CD4-positive, alpha-beta T cell treated with Interleukin-12 subunit alpha and Interleukin-12 subunit beta, for 1 hour (primary cell): ENCODE measurements around the gene AP3S1.
A peak's percentile ranks its signal among the peaks of the same experiment; 100 is the strongest.
"Not testable (repeated sequence)": the region's sequence is repeated elsewhere in the genome, so short reads cannot be mapped to it uniquely, and the experiment has no call there.

ENCODE experiments used
- DNase-seq: peaks from one replicate; pipeline ENCODE4 v3.0.0-alpha.2; 2020

The AP3S1 gene

DNA sequence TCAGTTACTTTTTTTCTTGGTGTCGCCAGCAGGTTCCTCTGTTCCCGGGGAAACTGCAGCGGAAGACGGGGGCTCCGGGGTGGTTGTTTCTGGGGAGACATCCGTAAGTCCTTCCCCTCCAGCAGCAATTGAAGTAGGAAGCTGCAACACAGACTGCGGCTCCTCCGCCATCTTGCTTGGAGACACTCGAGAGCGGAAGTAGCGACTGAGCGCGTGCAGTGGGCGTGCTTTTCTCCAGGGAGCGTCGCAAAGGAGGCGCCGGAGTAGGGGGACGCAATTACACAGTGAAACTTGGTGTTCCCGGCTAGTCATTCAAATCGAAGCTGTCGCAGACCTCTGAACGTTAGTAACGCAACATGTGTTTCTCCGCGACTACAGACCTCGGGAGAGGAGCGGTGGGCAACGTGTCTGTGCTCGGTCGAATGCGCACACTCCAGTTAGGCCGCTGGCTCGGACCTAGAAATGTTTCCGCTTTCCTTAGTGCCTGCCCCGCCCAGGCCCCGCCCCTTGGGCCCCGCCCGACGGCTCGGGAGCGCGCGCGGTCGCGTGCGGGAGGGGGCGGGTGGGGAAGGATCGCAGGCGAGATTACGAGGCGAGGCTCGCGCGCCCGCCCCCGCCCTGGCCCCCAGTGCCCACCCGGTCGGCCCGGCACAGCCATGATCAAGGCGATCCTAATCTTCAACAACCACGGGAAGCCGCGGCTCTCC lies at the start of gene AP3S1, which contains the start of gene ATG12:
Gene AP3S1, plus strand, starts transcription at position 554 of the 707 bp plus-strand sequence. Its CDS starts 103 bp downstream, at position 657.
Gene ATG12, minus strand, starts transcription at position 184 of the 707 bp plus-strand sequence. Its CDS starts 13 bp downstream, at position 171.
- peak; percentile 90 for DNase-seq

DNA sequence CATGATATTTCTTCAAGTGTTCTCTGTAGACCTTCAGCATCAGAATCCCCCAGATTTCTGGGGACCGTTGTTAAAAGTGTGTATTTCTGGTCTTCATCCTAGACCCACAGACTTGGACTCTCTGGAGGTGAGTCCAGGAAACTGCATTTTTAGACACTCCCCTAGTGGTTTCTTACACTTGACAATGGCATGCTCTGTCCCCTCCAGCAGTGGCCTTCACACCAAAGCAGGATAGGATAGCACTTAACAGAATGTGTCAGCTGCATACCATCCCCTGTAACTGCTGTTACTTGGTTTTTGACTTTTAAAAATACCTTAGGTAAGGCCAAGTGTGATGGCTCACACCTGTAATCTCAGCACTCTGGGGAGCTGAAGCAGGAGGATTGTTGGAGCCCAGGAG lies 46.0 kb upstream of the AP3S1 start:
- DNase-seq, result no peak

DNA sequence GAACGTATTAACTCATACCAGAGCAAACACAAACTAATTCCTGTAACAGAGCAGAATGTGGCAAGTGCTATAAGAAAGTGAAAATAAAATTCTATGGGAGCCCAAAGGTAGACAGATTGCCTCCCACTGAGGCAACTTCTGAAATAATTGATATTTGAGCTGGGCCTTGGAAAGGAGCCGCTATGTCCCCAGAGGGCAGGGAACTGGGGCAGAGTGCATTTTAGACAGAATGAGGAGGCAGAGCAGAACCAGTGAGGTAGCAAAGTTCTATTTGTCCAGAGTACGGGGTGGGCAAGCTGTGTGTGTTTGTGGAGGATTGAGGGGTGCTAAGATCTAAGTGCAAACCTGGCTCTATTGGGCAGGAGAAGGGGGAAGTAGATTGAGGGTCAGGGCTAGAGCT lies 45.1 kb upstream of the AP3S1 start:
- DNase-seq, result no peak

DNA sequence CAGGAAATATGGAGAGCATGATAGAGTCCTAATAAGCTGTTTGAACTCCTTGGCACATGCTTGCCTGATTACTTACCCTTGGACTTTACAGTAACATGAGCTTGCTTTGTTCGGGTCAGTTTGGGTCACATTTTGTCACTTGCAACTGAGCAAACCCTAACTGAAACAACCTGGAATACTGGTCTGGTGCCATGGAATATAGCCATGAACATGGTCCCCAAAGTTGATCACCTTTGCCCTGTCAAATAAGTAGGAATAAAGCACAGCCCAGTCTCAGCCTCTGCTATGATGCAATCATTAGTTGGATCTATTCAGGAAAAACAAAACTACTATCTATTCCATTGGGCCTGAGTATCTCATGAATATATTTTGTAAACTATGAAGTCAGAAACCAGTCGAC lies 43.5 kb upstream of the AP3S1 start:
- no peak for DNase-seq

DNA sequence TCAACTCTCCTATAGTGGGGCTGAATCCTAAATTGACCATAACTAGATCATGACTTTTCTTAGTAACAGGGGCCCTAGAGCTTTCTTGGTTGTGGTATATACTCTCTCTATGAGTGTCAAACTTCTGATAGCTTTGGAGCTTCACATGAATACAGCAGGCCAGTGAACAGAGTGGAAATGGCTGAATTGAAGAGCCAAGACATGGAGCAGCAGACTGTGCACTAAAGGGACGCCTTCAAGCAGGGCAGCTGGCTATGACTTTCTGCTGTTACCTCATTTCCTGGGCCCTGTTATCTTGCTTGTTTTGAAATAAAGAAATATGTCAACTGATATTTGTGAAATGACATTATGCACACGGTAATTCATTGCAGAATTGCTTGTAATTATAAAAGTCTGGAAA lies 41.6 kb upstream of the AP3S1 start:
- DNase-seq, result no peak

DNA sequence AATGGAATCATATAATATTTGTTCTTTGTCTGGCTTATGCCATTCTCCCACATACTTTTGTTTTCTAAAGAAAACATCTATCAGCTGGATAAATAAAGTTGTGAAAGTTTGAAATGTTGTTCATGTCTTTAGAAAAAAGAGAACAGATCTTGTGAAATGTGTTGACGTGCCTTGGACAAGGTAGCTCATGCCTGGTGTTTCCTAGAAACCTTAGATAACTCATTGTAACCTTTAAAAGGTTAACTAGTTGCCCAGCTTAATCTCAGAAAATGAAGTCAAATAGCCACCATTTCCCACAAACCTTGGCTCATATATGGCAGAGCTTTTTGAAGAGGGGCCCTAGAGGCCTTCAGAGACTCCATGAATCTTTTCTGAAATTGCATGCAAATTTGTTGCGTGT lies 40.6 kb upstream of the AP3S1 start:
- no peak for DNase-seq

DNA sequence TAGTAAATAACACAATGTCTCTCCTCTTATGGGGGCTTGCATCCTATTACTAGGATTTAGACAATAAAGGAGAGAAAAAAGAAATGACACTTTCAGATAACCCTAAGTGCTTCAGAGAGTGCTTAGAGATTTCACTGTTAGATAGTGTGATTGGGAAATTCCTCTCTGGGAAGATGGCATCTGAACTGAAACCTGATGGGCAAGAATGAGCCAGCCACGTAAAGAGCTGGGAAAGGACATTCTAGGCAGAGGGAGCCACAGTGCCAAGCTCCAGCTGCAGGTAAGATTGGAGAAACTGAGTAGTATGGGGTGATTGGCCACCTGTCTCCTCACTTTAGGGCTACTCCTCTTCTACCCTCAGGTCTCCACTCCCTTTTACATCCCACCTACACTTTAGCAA lies 39.8 kb upstream of the AP3S1 start:
- no peak for DNase-seq

DNA sequence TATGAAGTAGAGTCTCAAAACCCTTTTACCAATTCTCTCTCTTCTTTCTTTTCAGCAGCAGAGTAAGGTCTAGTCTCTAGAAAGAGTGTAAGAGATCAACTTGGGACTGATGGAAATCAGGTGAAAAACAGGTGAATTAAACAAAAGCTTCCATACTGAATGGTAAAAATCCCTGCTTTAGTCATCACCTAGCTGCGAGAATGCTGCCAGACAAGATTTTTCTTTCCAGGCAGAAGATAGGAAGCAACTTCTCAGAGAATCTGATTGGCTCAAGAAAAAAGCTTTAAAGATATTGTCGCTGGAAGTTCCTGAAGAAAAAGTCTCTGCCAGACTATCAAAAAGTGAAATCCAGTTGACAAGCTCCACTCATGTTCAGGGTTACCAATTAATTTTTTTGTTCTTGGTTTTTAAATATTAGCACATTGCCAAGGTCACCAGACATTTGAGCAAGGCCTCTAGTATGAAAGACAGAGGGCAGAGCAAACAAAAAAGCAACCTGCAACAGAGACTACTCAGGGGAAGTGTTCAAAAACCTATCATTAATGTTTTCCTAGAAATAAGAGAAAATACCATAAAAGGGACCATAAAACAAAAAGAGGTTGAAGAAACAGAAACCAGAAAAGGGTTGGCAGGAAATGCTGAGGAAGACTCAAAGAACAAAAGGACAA lies 34.6 kb upstream of the AP3S1 start:
- DNase-seq, result no peak

DNA sequence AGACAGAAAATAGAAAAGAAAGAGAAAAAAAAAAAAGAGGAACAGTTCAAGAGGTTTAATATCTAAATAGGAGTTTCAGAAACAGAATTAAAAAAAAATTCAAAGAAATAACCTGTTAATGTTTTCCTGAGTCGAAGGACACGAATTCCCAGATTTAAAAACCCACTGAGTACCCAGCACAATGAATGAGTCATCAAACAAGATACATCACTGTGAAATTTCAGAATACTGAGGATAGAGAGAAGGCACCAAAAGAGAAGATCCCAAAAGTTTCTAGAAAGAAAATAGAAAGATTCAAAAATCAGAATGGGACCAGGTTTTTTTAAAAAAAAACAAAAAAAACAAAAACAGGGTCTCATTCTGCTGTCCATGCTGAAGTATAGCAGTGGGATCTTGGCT lies 34.1 kb upstream of the AP3S1 start:
- no peak for DNase-seq

DNA sequence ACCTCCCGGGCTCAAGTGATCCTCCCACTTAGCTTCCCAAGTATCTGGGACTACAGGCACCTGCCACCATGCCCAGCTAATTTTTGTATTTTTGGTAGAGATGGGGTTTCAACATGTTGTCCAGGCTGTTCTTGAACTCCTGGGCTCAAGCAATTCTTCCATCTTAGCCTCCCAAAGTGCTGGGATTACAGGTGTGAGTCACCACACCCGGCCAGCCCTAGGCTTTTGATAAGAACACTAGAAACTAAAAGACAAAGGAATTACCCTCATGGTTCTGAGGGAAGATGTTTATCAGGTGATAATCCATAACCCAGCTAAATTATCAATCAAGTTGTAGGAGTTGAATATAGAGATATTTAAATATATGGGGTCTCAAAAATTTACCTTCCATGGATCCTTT lies 33.7 kb upstream of the AP3S1 start:
- DNase-seq, result not testable (repeated sequence)

DNA sequence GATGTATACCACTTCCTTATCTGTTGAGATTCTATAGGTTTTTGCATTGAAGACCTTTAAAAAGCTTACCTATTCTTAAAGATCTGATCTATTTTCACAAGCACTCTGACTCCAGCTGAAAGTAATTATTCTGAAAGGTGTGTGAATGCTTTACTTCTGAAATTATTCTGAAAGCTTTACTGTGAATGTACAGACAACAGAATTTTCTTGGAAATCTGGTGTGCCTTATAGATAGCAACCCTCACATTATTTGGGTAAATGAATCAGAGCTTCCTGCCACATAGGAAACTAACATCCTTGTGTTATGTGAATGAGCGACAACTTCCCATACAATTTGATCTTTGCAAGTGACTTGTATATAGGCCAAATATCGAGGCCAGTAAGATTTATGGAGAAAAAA lies 31.8 kb upstream of the AP3S1 start:
- DNase-seq, result no peak

DNA sequence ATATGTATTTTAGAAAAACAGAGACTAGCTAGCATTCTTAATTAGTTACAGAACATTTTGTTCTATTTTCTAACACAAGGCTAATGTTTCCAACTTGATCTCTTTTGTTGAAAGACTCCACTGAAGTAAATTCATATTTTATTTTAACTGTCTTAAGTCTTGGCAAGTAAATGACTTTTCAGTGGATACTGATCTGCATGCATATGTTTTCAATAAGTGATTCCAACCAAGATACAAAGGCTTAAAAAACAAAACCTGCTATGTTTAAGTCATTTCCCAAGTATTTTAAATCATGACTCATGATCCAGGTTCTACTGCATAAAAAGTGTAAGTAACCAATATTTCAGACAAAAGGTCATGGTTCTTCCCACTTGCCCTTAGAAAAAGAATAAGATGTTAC lies 31.0 kb upstream of the AP3S1 start:
- no peak for DNase-seq

DNA sequence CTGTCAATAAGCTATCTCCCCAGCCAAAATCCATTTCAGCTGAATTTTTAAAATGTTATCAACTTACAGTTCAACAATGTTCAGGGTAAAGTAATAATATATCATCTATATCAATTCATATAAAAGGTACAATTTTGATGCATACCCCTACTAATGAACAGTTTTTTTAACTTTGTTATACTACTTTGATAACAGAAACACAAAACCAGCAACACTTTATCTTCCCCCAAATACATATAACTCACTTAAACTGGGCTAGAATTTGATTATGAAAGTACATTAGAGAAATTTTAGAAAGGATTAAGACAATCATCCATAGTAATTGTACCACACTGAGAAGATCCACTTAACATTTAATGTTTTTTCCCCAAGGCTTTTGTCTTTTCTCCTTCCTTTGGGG lies 30.3 kb upstream of the AP3S1 start:
- DNase-seq, result no peak

DNA sequence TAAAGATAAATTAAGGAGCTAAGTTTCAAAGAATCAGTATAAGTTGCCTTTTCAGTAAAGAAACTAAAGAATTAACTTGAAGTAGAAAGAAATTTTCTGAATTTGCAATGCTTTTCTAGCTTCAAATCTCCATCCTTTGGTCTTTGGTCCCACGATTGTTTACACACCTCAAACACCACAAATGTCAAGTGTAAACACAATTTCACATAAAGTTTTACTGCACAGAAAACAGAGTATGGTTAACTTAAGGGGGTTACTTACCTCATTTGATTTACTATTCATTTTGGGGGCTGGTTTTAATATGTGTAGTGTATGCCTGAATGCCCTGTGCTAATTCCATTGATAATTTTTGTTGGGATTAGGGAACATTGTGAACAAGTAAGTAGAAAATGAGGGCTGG lies 29.4 kb upstream of the AP3S1 start:
- no peak for DNase-seq

DNA sequence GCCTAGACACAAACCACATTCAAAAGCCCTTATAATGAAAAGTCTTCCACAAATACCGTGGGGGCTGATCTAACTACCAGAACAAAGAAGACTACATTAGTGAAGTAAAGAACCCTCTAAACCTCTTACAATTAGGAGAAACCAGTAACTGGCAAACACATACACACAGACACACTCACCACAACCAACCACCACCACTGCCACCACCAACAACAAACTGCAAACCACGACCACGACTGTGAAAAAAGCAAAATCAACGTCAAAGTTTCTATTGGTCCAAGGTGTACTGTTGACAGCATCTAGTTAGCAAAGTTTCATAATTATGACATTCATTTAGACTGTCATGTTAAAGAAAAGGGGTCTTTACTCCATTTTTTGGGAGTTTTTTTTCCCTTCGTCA lies 28.0 kb upstream of the AP3S1 start:
- DNase-seq, result no peak

DNA sequence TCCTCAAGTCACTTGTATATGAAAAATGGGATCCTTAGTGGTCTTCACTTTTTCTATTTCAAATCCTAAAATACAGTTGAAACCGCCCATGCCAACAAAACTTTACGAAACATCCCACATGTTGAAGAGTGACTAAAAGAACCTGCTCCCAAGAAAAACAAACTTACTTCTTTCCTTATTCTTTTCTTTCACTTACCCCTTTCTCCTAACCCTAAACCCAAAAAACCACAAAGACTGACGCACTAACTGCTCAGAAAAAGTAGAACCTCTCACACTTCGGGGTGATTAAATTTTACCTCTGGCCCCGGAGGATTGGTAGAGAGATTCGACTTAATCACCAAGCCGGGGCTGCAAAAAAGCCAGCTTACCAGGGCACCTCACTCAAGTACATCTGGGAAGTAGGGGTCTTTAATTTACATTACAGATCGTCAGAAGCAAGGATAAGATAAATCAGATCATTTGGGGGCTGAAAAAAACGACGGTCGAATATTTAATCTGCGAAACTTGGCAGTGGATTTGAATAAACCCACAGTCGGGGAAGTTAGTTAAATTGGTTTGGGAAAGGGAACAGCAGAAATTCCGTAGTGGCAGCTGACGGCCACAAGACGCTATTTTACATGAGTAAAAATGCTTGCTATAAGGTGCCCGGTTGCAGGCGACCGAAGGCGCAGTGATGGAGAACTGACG lies 26.6 kb upstream of the AP3S1 start:
- DNase-seq, result no peak

DNA sequence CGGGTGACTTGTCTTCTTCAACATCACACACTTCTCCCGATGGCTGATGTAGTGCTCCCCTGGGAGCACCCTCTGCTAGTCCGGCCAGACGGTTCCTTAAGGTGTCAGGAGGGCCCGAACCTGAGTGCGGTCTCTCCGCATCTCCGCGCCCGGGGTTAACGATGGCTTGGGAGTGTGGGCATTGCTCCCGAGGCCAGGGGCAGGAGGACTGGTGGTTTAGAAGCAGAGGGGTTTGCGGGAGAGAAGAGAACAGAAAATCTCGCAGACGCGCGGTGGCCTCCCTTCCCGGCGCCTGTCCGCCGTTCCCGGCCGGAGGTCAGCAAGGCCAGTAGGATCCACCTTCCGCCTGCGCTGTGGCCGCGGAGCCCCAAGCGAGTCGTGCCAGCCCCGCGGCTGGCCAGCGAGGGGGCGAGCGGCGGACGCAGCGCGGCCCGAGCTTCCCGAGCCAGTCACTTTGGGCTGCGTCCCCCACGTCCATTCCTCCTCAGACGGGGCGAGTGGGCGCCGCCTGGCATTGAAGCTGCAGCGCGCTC lies 26.0 kb upstream of the AP3S1 start:
- no peak for DNase-seq

DNA sequence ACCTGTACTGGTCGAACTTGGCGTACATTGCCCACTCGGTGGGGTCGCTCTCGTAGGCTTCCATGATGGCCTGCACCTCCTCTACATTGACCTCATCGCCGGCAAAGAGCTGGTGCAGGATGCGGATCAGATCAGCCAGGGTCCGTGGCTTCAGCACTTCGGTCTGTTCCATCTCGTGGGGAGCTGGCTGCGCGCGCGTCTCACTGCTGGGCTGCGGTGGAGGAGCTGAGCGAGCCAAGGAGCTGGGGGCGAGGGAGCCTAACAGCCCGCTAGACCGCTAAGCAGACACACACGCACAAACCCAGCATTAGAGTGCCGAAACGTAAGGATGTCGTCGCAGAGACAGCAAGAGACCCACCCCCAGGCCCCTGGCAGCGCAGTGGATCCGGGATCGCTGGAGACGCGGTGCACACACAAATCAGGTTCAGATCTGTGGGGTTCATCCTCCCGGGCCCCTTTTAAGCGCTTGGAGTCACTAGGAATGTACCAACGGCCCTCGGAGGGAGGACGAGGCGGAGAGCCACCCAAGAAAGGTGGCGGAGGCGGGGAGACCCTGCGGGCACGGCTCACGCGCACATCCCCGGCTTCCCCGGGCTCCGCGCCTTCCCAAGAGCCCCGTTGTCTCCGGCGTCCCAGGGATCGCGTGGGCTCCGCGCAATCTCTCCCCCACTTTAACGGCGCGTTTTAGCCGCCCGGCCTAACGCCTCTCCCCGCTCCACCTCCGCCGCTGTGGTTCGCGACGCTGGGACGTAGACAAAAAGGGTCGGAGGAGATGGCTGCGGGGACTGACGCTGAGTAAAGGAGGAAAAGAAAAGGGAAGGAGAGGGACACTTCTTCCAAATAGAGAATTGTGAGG lies 25.3 kb upstream of the AP3S1 start, which contains the start of gene CDO1:
Gene CDO1, minus strand, starts transcription at position 434 of the 856 bp plus-strand sequence. Its CDS starts 262 bp downstream, at position 172.
- DNase-seq, result no peak

DNA sequence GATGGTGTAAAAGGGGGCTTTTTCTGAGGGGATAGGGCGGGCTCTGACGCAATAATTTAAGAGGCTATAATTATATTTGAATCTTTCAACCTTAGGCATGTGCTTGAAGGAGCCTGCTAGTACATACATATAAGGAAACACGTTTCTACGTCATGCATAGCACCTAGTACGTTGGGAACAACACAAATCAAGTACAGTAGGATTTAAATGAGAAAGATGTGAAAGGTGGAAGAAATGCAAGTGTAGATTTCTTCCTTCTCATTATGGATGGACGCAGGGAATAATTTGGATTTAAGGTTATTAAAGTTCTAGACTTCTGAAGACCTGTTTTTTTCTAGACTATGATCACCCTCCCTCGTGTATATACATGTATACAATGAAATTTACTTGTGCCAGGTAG lies 24.3 kb upstream of the AP3S1 start:
- no peak for DNase-seq

DNA sequence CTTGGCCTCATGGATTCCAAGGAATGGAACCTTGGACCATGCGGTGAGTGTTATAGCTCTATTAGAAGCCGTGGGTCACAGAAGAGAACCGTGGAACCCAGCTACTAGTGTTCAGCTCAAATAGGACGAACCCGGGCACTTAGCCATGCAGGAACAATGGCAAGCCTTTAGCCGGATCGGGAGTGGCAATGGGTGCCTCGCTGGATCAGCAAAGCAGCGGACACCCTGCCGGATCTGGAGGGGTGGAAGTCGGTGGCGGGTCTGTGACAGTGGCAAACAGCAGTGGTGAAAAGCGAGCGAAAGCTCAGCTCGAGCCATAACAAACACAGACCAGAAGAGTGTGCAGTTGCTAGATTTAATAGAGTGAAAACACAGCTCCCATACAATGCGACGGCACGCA lies 22.9 kb upstream of the AP3S1 start:
- DNase-seq, result no peak

DNA sequence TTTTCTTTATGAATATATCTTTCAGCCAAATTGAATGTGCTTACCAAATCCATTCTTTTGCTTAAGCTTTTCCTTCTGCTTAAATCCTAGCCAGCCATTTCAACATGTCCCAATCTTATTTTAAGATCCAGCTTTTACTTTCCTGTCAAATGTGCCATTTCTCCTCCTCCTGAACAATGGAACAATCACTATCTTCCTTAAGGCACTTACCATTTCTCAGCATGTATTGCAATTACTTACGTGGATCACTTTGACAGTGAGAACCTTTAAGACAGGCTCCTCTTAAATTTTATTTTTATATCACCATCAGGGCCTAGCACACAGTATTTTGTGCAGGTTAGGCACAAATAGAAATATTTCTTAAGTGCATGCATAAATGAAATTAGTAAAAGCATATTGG lies 20.9 kb upstream of the AP3S1 start:
- no peak for DNase-seq

DNA sequence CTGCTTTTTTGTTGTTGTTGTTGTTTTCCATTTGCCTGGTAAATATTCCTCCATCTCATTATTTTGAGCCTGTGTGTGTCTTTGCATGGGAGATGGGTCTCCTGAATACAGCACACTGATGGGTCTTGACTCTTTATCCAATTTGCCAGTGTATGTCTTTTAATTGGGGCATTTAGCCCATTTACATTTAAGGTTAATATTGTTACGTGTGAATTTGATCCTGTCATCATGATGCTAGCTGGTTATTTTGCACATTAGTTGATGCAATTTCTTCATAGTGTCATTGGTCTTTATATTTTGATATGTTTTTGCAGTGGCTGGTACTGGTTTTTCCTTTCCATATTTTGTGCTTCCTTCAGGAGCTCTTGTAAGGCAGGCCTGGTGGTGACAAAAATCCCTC lies 16.8 kb upstream of the AP3S1 start:
- DNase-seq, result not testable (repeated sequence)

DNA sequence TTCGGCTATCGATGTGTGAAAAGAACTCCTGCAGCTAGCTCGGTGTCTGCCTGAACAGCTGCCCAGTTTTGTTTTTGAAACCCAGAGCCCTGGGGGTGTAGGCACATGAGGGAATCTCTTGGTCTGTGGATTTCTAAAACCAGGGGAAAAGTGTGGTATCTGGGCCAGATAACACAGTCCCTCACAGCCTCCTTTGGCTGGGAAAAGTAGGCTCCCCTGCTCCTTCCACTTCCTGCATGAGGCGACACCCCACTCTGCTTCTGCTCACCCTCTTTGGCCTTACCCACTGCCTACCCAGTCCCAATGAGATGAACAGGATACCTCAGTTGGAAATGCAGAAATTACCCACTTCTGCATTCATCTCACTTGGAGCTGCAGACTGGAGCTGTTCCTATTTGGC lies 15.8 kb upstream of the AP3S1 start:
- no peak for DNase-seq
